ENCODE measurements around the gene TRMT44.

Gene TRMT44

GRCh38 chr4:8400632-8401325 is 39.8 kb upstream of the TRMT44 start:
- H3K27me3 ChIP-seq (ENCODE audit: low read depth, low read length): no peaks in the 10 kb centered on the region
- H2AFZ ChIP-seq (ENCODE audit: low read depth, low read length): no peak overlapping the region
- no peaks in the 10 kb centered on the region for H3K9me3 ChIP-seq (ENCODE audit: insufficient read depth, low read length)
- no peaks in the 10 kb centered on the region for H4K20me1 ChIP-seq (ENCODE audit: insufficient read depth, low read length)
- H3K27ac ChIP-seq (ENCODE audit: low read length): no peak overlapping the region
- no peak overlapping the region for H3K4me2 ChIP-seq (ENCODE audit: low read length)
- H3K4me1 ChIP-seq (ENCODE audit: low read length): no peaks in the 10 kb centered on the region
- no peak for TF ChIP-seq EZH2phosphoT487 (IDR thresholded peaks at IDR 0.05; ENCODE audit: low read depth)
- TF ChIP-seq CTCF (IDR thresholded peaks at IDR 0.05; ENCODE audit: low read depth, low read length): no peak
- H3K4me3 ChIP-seq (ENCODE audit: low read length): no peak overlapping the region
- H3K36me3 ChIP-seq (replicated peaks; ENCODE audit: low read depth, low read length): peaks cover 17% of the 10 kb centered on the region
- H3K79me2 ChIP-seq (ENCODE audit: low read length): no peaks in the 10 kb centered on the region
- no peak overlapping the region for H3K9ac ChIP-seq (ENCODE audit: low read length)

- Histone ChIP-seq H3K4me3 (ENCODE audit: low read length) (no peak overlapping the region), H3K27me3 (ENCODE audit: low read depth, low read length) (no peaks in the 10 kb centered on the region), H3K36me3 (replicated peaks; ENCODE audit: low read depth, low read length) (peaks cover 15% of the 10 kb centered on the region), H3K4me1 (ENCODE audit: low read length) (no peaks in the 10 kb centered on the region), H3K4me2 (ENCODE audit: low read length) (no peak overlapping the region), H4K20me1 (ENCODE audit: insufficient read depth, low read length) (no peaks in the 10 kb centered on the region), H3K9me3 (ENCODE audit: insufficient read depth, low read length) (no peaks in the 10 kb centered on the region), H3K9ac (ENCODE audit: low read length) (no peak overlapping the region), H3K79me2 (ENCODE audit: low read length) (no peaks in the 10 kb centered on the region), H3K27ac (ENCODE audit: low read length) (no peak overlapping the region), H2AFZ (ENCODE audit: low read depth, low read length) (no peak overlapping the region)
- no peak for TF ChIP-seq CTCF (IDR thresholded peaks at IDR 0.05; ENCODE audit: low read depth, low read length)
- TF ChIP-seq EZH2phosphoT487 (IDR thresholded peaks at IDR 0.05; ENCODE audit: low read depth): no peak
Measured at GRCh38 chr4:8401665-8402064, 38.9 kb upstream of the TRMT44 start.

- H3K4me1 ChIP-seq (ENCODE audit: low read length): no peaks in the 10 kb centered on the region
- no peak overlapping the region for H2AFZ ChIP-seq (ENCODE audit: low read depth, low read length)
- H3K27me3 ChIP-seq (ENCODE audit: low read depth, low read length): no peaks in the 10 kb centered on the region
- no peak overlapping the region for H3K4me2 ChIP-seq (ENCODE audit: low read length)
- no peak overlapping the region for H3K27ac ChIP-seq (ENCODE audit: low read length)
- no peak for TF ChIP-seq CTCF (IDR thresholded peaks at IDR 0.05; ENCODE audit: low read depth, low read length)
- no peak overlapping the region for H3K9ac ChIP-seq (ENCODE audit: low read length)
- no peaks in the 10 kb centered on the region for H3K9me3 ChIP-seq (ENCODE audit: insufficient read depth, low read length)
- H3K4me3 ChIP-seq (ENCODE audit: low read length): no peak overlapping the region
- no peaks in the 10 kb centered on the region for H4K20me1 ChIP-seq (ENCODE audit: insufficient read depth, low read length)
- no peaks in the 10 kb centered on the region for H3K79me2 ChIP-seq (ENCODE audit: low read length)
- peaks cover 15% of the 10 kb centered on the region for H3K36me3 ChIP-seq (replicated peaks; ENCODE audit: low read depth, low read length)
Measured at GRCh38 chr4:8402181-8402597, 38.4 kb upstream of the TRMT44 start.

GRCh38 chr4:8402640-8403039 is 37.9 kb upstream of the TRMT44 start:
- H3K4me2 ChIP-seq (ENCODE audit: low read length): no peak overlapping the region
- H2AFZ ChIP-seq (ENCODE audit: low read depth, low read length): no peak overlapping the region
- H3K9ac ChIP-seq (ENCODE audit: low read length): no peak overlapping the region
- no peak overlapping the region for H3K4me3 ChIP-seq (ENCODE audit: low read length)
- no peak for TF ChIP-seq CTCF (IDR thresholded peaks at IDR 0.05; ENCODE audit: low read depth, low read length)
- no peak for TF ChIP-seq EZH2phosphoT487 (IDR thresholded peaks at IDR 0.05; ENCODE audit: low read depth)
- H4K20me1 ChIP-seq (ENCODE audit: insufficient read depth, low read length): no peaks in the 10 kb centered on the region
- no peaks in the 10 kb centered on the region for H3K79me2 ChIP-seq (ENCODE audit: low read length)
- H3K36me3 ChIP-seq (replicated peaks; ENCODE audit: low read depth, low read length): peaks cover 18% of the 10 kb centered on the region
- H3K27ac ChIP-seq (ENCODE audit: low read length): no peak overlapping the region
- H3K4me1 ChIP-seq (ENCODE audit: low read length): no peaks in the 10 kb centered on the region
- H3K9me3 ChIP-seq (ENCODE audit: insufficient read depth, low read length): no peaks in the 10 kb centered on the region
- no peaks in the 10 kb centered on the region for H3K27me3 ChIP-seq (ENCODE audit: low read depth, low read length)

Data from OCI-LY3 (cell line).